Tibial nerve (tissue), 4 donors: Measurements from ENCODE around the gene TPD52L2.

Experiments
- EP300 ChIP-seq, 2 donors: sonication (generic); formaldehyde crosslinking; IDR thresholded peaks; one replicate each; pipeline ENCODE4 v1.6.1; 2017; ENCODE audit warnings: antibody characterized with exemption in 2 of 2, mild to moderate bottlenecking in 1 of 2
- POLR2A ChIP-seq, 2 donors: fragments of 450-650 bp; IDR thresholded peaks; one replicate each; pipeline ENCODE4 v1.6.1; 2017; ENCODE audit warnings: antibody characterized with exemption in 2 of 2, mild to moderate bottlenecking in 2 of 2, moderate library complexity in 2 of 2
- TF ChIP-seq, protein P1 (sequence below), 5 experiments: fragments of 200-600 bp in 3 of 5; fragments of 450-650 bp in 2 of 5; sonication (generic) in 3 of 5; IDR thresholded peaks; one replicate each; pipeline ENCODE4 v1.5.1; 2016 to 2019; ENCODE audit warnings: antibody characterized with exemption in 5 of 5, mild to moderate bottlenecking in 3 of 5, moderate library complexity in 2 of 5

- TF ChIP-seq, protein P1, sequence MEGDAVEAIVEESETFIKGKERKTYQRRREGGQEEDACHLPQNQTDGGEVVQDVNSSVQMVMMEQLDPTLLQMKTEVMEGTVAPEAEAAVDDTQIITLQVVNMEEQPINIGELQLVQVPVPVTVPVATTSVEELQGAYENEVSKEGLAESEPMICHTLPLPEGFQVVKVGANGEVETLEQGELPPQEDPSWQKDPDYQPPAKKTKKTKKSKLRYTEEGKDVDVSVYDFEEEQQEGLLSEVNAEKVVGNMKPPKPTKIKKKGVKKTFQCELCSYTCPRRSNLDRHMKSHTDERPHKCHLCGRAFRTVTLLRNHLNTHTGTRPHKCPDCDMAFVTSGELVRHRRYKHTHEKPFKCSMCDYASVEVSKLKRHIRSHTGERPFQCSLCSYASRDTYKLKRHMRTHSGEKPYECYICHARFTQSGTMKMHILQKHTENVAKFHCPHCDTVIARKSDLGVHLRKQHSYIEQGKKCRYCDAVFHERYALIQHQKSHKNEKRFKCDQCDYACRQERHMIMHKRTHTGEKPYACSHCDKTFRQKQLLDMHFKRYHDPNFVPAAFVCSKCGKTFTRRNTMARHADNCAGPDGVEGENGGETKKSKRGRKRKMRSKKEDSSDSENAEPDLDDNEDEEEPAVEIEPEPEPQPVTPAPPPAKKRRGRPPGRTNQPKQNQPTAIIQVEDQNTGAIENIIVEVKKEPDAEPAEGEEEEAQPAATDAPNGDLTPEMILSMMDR (IDR thresholded peaks at IDR 0.05) = no peak
- TF ChIP-seq POLR2A (IDR thresholded peaks at IDR 0.05) (no peak), EP300 (IDR thresholded peaks at IDR 0.05) (no peak)
Measured at GRCh38 chr20:63885264-63886053, 20.4 kb downstream of the TPD52L2 start.
